NCI-H524 (cell line): ENCODE measurements around the gene GUCY2D.

Experiments
- DNase-seq, 2 experiments: peaks; one replicate each; lab custom pipeline; 2025; lab: John Stamatoyannopoulos, UW

The GUCY2D gene

DNA sequence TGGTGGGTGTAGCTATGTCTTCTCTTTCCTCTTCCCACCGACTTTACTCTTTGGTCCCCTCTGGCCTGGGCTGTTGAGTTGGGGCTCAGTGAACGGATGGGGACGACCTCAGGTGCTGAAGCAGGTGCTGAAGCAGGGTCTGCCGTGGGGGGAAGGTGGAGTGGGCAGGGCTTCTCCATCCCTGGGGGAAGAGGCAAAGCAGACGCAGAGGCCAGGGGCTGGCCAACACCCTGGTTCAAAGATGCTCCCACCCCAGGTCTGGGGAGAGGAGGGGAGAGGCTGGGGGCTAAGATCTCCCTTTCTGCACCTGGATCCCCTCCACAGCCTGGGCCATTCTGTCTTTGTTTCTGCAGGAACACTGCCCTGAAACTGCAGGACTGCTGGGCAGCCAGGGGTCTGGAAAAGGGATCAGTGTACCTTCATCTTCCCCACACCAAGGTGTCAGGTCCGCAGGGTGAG, 62.2 kb downstream of the GUCY2D start:
- DNase-seq = no peak

DNA sequence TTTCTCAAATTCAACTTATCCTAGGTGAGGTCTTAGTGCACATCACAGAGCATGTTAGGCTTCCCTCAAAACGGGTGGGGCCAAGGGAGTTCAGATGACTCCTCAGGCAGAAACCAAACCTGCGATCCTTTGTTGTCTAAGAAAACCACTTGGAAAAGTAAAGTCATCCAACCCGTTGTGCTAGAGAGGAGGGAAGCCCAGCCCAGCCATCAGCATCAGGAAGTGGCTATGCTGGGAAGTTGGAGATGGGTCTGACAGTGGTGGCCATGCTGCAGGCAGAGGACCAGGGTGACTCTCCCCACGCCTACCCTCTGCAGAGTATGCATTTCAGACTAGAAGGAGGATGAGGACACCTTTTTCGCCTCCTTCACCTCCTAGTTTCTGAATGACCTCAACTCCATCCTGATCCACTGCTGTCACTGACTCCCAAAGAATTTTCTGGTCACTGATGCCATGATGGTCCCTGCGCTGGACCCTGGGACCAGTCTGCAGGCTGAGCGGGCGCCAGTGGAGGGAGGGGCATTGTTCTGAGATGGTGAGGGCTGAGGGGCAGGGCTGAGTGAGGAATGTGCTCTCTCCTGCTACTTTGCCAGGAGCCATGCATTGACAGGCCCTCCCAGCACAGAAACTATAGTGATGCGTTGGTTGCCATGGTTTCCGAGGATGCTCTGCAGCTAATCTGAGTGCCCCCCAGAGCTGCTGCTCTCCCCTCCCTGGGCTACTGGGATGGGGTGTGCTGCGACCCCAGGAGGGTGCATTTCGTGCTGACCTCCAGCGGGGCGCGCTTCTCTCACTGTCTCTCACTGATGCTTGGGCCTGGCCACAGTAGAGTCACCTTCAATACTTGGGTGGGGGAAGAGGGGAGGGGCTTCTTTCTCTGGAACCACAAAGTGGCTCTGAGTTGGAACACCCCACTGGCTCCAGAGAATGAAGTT, 64.7 kb downstream of the GUCY2D start:
- no peak for DNase-seq

DNA sequence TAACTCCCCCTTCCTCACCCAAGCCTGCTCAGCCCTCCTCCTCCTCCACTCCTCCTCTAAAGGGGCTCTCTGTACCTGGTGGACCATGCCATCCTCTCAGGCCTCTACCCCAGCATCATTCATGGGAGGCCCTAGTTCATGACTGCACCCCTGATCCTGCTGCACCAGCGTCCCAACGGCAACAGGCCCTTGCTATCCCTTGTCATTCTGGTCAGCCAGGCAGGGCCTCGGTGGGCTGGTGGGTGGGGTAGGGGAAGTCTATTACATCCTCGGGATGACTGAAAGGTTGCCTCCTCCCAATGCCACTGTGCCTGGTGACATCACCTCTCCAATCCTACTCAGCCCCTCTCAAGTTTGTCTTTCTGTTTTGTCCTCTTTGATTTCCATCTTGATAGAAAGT, 65.4 kb downstream of the GUCY2D start:
- DNase-seq = no peak

DNA sequence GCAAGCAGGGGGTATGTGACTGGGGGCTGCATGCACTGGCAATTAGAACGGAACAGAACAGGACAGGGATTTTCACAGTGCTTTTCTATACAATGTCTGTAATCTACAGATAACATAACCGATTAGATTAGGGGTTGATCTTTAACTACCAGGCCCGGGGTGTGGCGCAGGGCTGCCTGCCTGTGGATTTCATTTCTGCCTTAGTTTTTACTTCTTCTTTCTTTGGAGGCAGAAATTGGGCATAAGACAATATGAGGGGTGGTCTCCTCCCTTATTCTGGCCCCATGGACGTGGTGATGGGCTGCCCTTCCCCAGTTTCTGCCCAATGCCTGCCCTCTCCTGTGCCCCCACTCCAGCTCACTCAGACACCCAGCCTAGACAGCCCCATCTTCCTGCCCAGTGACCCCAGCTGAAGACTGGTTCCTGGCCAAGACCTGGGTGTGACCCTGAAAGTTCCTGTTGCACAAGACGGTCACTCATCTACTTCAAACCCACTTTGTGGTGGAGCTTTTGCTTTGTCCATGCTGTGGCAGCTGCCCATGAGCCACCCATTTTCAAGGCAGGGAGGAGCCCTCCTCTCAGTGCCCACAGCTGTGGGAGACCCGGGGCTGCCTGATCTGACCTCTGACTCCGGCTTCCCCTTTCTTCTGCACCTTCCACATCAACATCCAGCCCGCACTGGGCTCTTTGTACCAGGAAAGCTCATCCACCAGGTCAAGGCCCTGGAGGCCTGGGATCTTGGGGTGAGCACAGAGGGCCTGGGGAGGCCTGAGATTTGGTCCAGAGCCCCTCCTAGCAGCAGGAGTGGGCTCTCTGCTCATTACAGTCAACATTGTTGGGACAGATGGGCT, 66.5 kb downstream of the GUCY2D start:
- DNase-seq = no peak

DNA sequence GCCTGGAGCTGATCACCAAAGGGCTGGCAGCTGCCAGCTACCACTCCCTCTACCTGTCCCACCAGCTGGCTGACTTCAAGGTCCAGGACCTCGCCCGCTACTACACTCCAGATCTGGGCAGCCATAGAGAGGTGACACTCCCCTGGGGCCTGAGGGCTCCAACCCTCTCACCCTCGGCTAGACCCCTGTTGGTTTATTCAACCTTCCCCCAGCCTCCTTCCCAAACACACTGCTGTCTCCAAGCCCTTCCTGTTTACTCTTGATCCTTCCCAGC, 67.1 kb downstream of the GUCY2D start:
- peak in 1 of 2 experiments; percentile 26 for DNase-seq
